ENCODE results near the gene ARRB2.

Gene ARRB2

GRCh38 chr17:4709794-4710692, at the start of gene ARRB2:
Gene ARRB2, plus strand, starts transcription at chr17:4710632. Its CDS starts 90 bp downstream, at chr17:4710722.
- H3K27me3 ChIP-seq: no peaks in the 10 kb centered on the region
- H3K27ac ChIP-seq: peak within 1 kb of the TSS; percentile 87 to 99 (median 97)
- peaks cover 0 to 33% (median 10%) of the 10 kb centered on the region in 11 experiments; a peak in 11 of 22 replicates for H4K20me1 ChIP-seq
- peaks cover 0 to 26% (median 17%) of the 10 kb centered on the region in 11 experiments; a peak in 17 of 22 replicates for H3K36me3 ChIP-seq
- peaks cover 0 to 5% (median 0%) of the 10 kb centered on the region in 11 experiments; a peak in 4 of 22 replicates for H3K9me3 ChIP-seq (replicated peaks in 1 of 11)
- peaks cover 47 to 66% (median 55%) of the 10 kb centered on the region in 10 experiments for H3K4me1 ChIP-seq
- no peak for TF ChIP-seq Cebpa-rat (IDR thresholded peaks at IDR 0.05)
- H3K4me2 ChIP-seq: peak within 1 kb of the TSS; percentile 94 to 100 (median 99)
- peak within 1 kb of the TSS; percentile 71 to 100 (median 94) for H3K4me3 ChIP-seq
- peak within 1 kb of the TSS; percentile 90 to 99 (median 97) for H3K9ac ChIP-seq

DNA sequence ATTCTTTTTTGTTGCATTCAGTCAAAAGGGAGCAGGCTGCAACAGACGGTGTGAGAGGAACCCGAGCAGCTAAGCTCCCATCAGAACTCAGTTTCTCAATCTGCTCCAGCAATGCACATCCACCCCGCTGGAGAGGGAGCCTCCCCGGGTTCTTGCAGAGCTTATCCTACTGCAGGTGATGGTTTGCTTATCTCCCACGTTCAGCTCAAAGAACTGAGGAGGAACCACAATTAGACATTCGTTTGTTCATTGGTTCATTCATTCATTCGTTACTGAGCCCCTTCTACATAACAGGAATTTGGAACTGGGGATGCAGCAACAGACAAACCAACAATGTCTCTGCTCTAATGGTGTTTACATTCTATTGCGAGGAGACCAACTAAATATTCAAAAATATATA, 46.7 kb upstream of the ARRB2 start:
- Histone ChIP-seq H3K27ac (no peak overlapping the region), H3K27me3 (no peaks in the 10 kb centered on the region), H3K9me3 (replicated peaks in 1 of 11) (no peaks in the 10 kb centered on the region), H3K9ac (no peak overlapping the region), H4K20me1 (0 out of 22 replicates have a peak, but pooled peaks cover 0 to 6% (median 0%) of the 10 kb centered on the region in 11 experiments), H3K4me3 (no peak overlapping the region), H3K4me1 (peaks cover 0 to 21% (median 2%) of the 10 kb centered on the region in 10 experiments; a peak in 9 of 20 replicates), H3K4me2 (no peak overlapping the region), H3K36me3 (no peaks in the 10 kb centered on the region)
- no peak for TF ChIP-seq Cebpa-rat (IDR thresholded peaks at IDR 0.05)

- Histone ChIP-seq H3K4me2 (no peak overlapping the region), H3K27me3 (no peaks in the 10 kb centered on the region), H3K27ac (no peak overlapping the region), H3K9me3 (replicated peaks in 1 of 11) (no peaks in the 10 kb centered on the region), H3K4me3 (no peak overlapping the region), H3K36me3 (peaks cover 0 to 3% (median 2%) of the 10 kb centered on the region in 11 experiments; a peak in 2 of 22 replicates), H4K20me1 (0 out of 22 replicates have a peak, but pooled peaks cover 0 to 6% (median 0%) of the 10 kb centered on the region in 11 experiments), H3K9ac (no peak overlapping the region), H3K4me1 (peaks cover 0 to 16% (median 2%) of the 10 kb centered on the region in 10 experiments; a peak in 9 of 20 replicates)
- TF ChIP-seq Cebpa-rat (IDR thresholded peaks at IDR 0.05): no peak
Observed at GRCh38 chr17:4664230-4664629, 46.2 kb upstream of the ARRB2 start.

DNA sequence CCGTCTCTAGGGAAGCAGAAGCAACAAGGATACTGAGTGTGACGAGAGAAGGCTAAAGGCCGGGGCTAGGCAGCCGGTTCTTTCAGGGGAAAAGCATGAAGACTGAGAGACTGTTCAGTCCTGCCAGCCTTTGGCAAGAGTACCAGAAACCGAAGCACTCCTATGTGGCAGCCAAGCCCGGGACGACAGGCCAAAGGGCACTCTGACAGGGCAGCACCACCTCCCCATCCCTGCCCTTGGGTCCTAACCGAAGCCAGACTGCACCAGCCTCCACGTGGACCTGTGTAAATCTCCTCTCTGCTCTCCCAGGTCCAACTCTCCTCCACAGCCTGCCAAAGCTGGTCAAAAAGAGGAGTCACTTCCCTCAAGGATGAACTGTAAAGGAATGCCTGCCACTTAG, 45.4 kb upstream of the ARRB2 start:
- peaks cover 0 to 8% (median 0%) of the 10 kb centered on the region in 10 experiments; a peak in 6 of 20 replicates for H3K4me1 ChIP-seq
- H3K9ac ChIP-seq: no peak overlapping the region

GRCh38 chr17:4666296-4666695, 44.1 kb upstream of the ARRB2 start:
- Histone ChIP-seq H3K9me3 (replicated peaks in 1 of 11) (no peaks in the 10 kb centered on the region), H3K9ac (no peak overlapping the region), H4K20me1 (peaks cover 0 to 6% (median 0%) of the 10 kb centered on the region in 11 experiments; a peak in 2 of 22 replicates), H3K27ac (no peak overlapping the region), H3K4me1 (no peaks in the 10 kb centered on the region), H3K27me3 (no peaks in the 10 kb centered on the region), H3K4me2 (no peak overlapping the region), H3K4me3 (no peak overlapping the region), H3K36me3 (peaks cover 8 to 23% (median 19%) of the 10 kb centered on the region in 11 experiments)
- TF ChIP-seq Cebpa-rat (IDR thresholded peaks at IDR 0.05): no peak

More for the DNA sequence above, 45.4 kb upstream of the ARRB2 start:
- Histone ChIP-seq H3K27me3 (no peaks in the 10 kb centered on the region), H3K9me3 (replicated peaks in 1 of 11) (no peaks in the 10 kb centered on the region), H3K4me3 (no peak overlapping the region), H3K36me3 (peaks cover 0 to 11% (median 8%) of the 10 kb centered on the region in 11 experiments; a peak in 13 of 22 replicates), H3K4me2 (no peak overlapping the region), H3K27ac (no peak overlapping the region), H4K20me1 (0 out of 22 replicates have a peak, but pooled peaks cover 0 to 6% (median 0%) of the 10 kb centered on the region in 11 experiments)
- no peak for TF ChIP-seq Cebpa-rat (IDR thresholded peaks at IDR 0.05)

- Histone ChIP-seq H3K9me3 (replicated peaks in 1 of 11) (no peaks in the 10 kb centered on the region), H3K4me3 (no peak overlapping the region), H3K4me1 (no peaks in the 10 kb centered on the region), H3K9ac (no peak overlapping the region), H3K36me3 (peaks cover 16 to 32% (median 28%) of the 10 kb centered on the region in 11 experiments), H4K20me1 (peaks cover 0 to 11% (median 0%) of the 10 kb centered on the region in 11 experiments; a peak in 4 of 22 replicates), H3K27me3 (no peaks in the 10 kb centered on the region), H3K4me2 (no peak overlapping the region), H3K27ac (no peak overlapping the region)
- TF ChIP-seq Cebpa-rat (IDR thresholded peaks at IDR 0.05): no peak
Observed at GRCh38 chr17:4667166-4667565, 43.3 kb upstream of the ARRB2 start.

- no peak overlapping the region for H3K4me2 ChIP-seq
- H4K20me1 ChIP-seq: peaks cover 0 to 45% (median 13%) of the 10 kb centered on the region in 11 experiments; a peak in 9 of 22 replicates
- peaks cover 64 to 82% (median 76%) of the 10 kb centered on the region in 11 experiments for H3K36me3 ChIP-seq
- no peak overlapping the region for H3K27ac ChIP-seq
- peaks cover 0 to 12% (median 0%) of the 10 kb centered on the region in 10 experiments; a peak in 3 of 20 replicates for H3K4me1 ChIP-seq
- H3K27me3 ChIP-seq: no peaks in the 10 kb centered on the region
- no peak for TF ChIP-seq Cebpa-rat (IDR thresholded peaks at IDR 0.05)
- H3K9me3 ChIP-seq (replicated peaks in 1 of 11): no peaks in the 10 kb centered on the region
- no peak overlapping the region for H3K4me3 ChIP-seq
- H3K9ac ChIP-seq: no peak overlapping the region
Observed at GRCh38 chr17:4672055-4672630, 38.3 kb upstream of the ARRB2 start.

DNA sequence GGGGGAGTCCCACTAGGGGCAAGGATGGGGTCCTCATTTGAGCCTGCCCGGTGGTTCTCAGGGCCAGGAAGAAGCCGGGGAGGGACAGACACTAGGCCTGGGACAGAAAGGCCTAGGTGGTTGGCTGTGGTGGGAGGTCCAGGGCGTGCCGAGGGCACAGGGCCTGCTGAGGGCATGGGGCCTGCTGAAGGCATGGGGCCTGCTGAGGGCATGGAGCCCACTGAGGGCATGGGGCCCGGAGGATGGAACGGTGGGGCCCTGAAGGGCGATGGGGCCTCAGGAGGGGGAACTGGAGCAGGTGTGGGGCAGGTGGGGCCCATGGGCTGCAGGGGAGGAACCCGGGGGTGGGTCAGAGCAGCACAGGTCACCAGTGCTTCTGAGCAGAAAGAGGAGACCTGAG, 37.7 kb upstream of the ARRB2 start:
- peaks cover 0 to 12% (median 0%) of the 10 kb centered on the region in 10 experiments; a peak in 3 of 20 replicates for H3K4me1 ChIP-seq
- peaks cover 0 to 51% (median 13%) of the 10 kb centered on the region in 11 experiments; a peak in 9 of 22 replicates for H4K20me1 ChIP-seq
- H3K27ac ChIP-seq: no peak overlapping the region
- H3K9me3 ChIP-seq (replicated peaks in 1 of 11): no peaks in the 10 kb centered on the region
- peaks cover 70 to 88% (median 82%) of the 10 kb centered on the region in 11 experiments for H3K36me3 ChIP-seq
- no peak overlapping the region for H3K4me2 ChIP-seq
- H3K4me3 ChIP-seq: no peak overlapping the region
- TF ChIP-seq Cebpa-rat (IDR thresholded peaks at IDR 0.05): no peak
- H3K9ac ChIP-seq: no peak overlapping the region
- no peaks in the 10 kb centered on the region for H3K27me3 ChIP-seq

DNA sequence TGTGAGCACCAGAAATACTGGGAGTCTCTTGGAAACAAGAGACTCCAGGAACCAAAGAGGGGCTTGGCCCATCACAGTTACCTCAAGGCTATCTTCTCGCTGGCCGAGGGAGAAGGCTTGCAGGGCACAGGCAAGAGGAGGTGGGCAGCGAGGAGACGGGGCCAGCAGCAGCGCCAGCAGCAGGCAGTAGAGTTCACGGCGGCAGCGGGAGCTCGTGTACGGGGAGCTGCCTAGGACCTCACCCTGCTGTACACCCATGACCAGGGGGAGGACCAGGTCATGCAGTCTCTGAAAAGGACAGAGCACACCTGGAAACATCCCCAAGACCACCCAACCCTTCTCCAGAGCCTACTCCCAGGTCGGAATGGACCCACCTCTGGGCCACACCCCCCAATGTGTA, 37.3 kb upstream of the ARRB2 start:
- peaks cover 0 to 13% (median under 1%) of the 10 kb centered on the region in 10 experiments; a peak in 7 of 20 replicates for H3K4me1 ChIP-seq
- H3K4me2 ChIP-seq: no peak overlapping the region
- no peaks in the 10 kb centered on the region for H3K9me3 ChIP-seq (replicated peaks in 1 of 11)
- H4K20me1 ChIP-seq: peaks cover 0 to 55% (median 13%) of the 10 kb centered on the region in 11 experiments; a peak in 10 of 22 replicates
- H3K27ac ChIP-seq: no peak overlapping the region
- peaks cover 73 to 92% (median 86%) of the 10 kb centered on the region in 11 experiments for H3K36me3 ChIP-seq
- no peak for TF ChIP-seq Cebpa-rat (IDR thresholded peaks at IDR 0.05)
- no peak overlapping the region for H3K9ac ChIP-seq
- no peaks in the 10 kb centered on the region for H3K27me3 ChIP-seq
- no peak overlapping the region for H3K4me3 ChIP-seq
